Mesenchymal stem cell (in vitro differentiated cells and primary cell): ENCODE data around the gene VPS8.
"Not testable (repeated sequence)": the region's sequence is repeated elsewhere in the genome, so short reads cannot be mapped to it uniquely, and the experiment has no call there.

Experiments
- DNase-seq: peaks from one replicate; pipeline ENCODE4 v3.0.0-alpha.2; 2013
- H2AFZ ChIP-seq: one replicate; pipeline ENCODE4 v1.6.1; 2013; ENCODE audit warnings: low read depth, mild to moderate bottlenecking, control low read depth, inconsistent platforms, low read length, moderate library complexity
- H2AK5ac ChIP-seq: 2 replicates; pipeline ENCODE4 v1.6.1; 2013; ENCODE audit warnings: low read length, moderate library complexity, mild to moderate bottlenecking, inconsistent platforms; ENCODE audit not compliant: severe bottlenecking
- H2BK120ac ChIP-seq: one replicate; pipeline ENCODE4 v1.6.1; 2013; ENCODE audit warnings: low read depth, mild to moderate bottlenecking, inconsistent platforms, low read length, moderate library complexity
- H2BK12ac ChIP-seq, 2 experiments: one replicate each; pipeline ENCODE4 v1.6.1; 2013; ENCODE audit warnings: inconsistent platforms in 2 of 2, low read length in 2 of 2, mild to moderate bottlenecking in 2 of 2, moderate library complexity in 2 of 2, control low read depth in 1 of 2
- H2BK15ac ChIP-seq: one replicate; pipeline ENCODE4 v1.6.1; 2013; ENCODE audit warnings: mild to moderate bottlenecking, low read depth, inconsistent platforms; ENCODE audit not compliant: poor library complexity, severe bottlenecking
- H2BK5ac ChIP-seq: 2 replicates; pipeline ENCODE4 v1.6.1; 2013; ENCODE audit warnings: low read depth, mild to moderate bottlenecking, low read length, control low read depth, inconsistent platforms; ENCODE audit not compliant: poor library complexity, severe bottlenecking
- H3K14ac ChIP-seq, 2 experiments: one replicate each; pipeline ENCODE4 v1.6.1; 2013; ENCODE audit warnings: inconsistent platforms in 2 of 2, low read length in 2 of 2, control low read depth in 1 of 2, mild to moderate bottlenecking in 1 of 2, moderate library complexity in 1 of 2
- H3K18ac ChIP-seq, 2 experiments: one replicate each; pipeline ENCODE4 v1.6.1; 2013; ENCODE audit warnings: inconsistent platforms in 2 of 2, low read length in 2 of 2, control low read depth in 1 of 2, low read depth in 1 of 2, mild to moderate bottlenecking in 1 of 2
- H3K23ac ChIP-seq, 2 experiments: one replicate each; pipeline ENCODE4 v1.6.1; 2013; ENCODE audit warnings: inconsistent platforms in 2 of 2, low read length in 2 of 2, mild to moderate bottlenecking in 2 of 2, moderate library complexity in 2 of 2, control low read depth in 1 of 2
- H3K27ac ChIP-seq: 2 replicates; pipeline ENCODE4 v1.5.1; 2013; ENCODE audit warnings: mild to moderate bottlenecking, moderate library complexity, low read length, control low read depth, inconsistent platforms; ENCODE audit not compliant: poor library complexity, severe bottlenecking
- H3K27me3 ChIP-seq, 2 experiments: 2 replicates each; pipeline versions ENCODE4 v1.6.1 to v1.7.0; 2013; ENCODE audit warnings: low read length in 2 of 2, mild to moderate bottlenecking in 2 of 2, moderate library complexity in 2 of 2, control low read depth in 1 of 2, inconsistent platforms in 1 of 2; ENCODE audit not compliant: control insufficient read depth in 1 of 2, insufficient read depth in 1 of 2
- H3K36me3 ChIP-seq, 2 experiments: 2 replicates each; pipeline versions ENCODE4 v1.6.1 to v1.7.0; 2013; ENCODE audit warnings: low read length in 2 of 2, control low read depth in 1 of 2, inconsistent platforms in 1 of 2, low read depth in 1 of 2, mild to moderate bottlenecking in 1 of 2; ENCODE audit not compliant: insufficient read depth in 2 of 2, control insufficient read depth in 1 of 2
- H3K4ac ChIP-seq, 2 experiments: one replicate each; pipeline ENCODE4 v1.6.1; 2013; ENCODE audit warnings: inconsistent platforms in 2 of 2, low read length in 2 of 2, mild to moderate bottlenecking in 2 of 2, moderate library complexity in 2 of 2, control low read depth in 1 of 2, low read depth in 1 of 2
- H3K4me1 ChIP-seq: 2 replicates; pipeline ENCODE4 v1.6.1; 2013; ENCODE audit warnings: low read depth, low read length, control low read depth; ENCODE audit not compliant: control insufficient read depth, insufficient read depth
- H3K4me2 ChIP-seq: 2 replicates; pipeline ENCODE4 v1.6.1; 2013; ENCODE audit warnings: low read length, mild to moderate bottlenecking, inconsistent platforms; ENCODE audit not compliant: poor library complexity, severe bottlenecking
- H3K4me3 ChIP-seq, 2 experiments: 2 replicates each; pipeline versions ENCODE4 v1.5.1 to v1.7.0; 2013; ENCODE audit warnings: low read length in 2 of 2, mild to moderate bottlenecking in 2 of 2, control low read depth in 1 of 2, low read depth in 1 of 2; ENCODE audit not compliant: insufficient read depth in 1 of 2
- H3K79me1 ChIP-seq: replicated peaks from 2 replicates; pipeline ENCODE4 v1.6.1; 2013; ENCODE audit warnings: mild to moderate bottlenecking, control low read depth, low read length, inconsistent platforms; ENCODE audit not compliant: poor library complexity, severe bottlenecking
- H3K9ac ChIP-seq: 2 replicates; pipeline ENCODE4 v1.7.0; 2013; ENCODE audit warnings: mild to moderate bottlenecking, low read length, moderate library complexity
- H3K9me3 ChIP-seq: 2 replicates; pipeline ENCODE4 v1.7.0; 2013; ENCODE audit warnings: mild to moderate bottlenecking, low read length; ENCODE audit not compliant: control insufficient read depth
- H4K8ac ChIP-seq: one replicate; pipeline ENCODE4 v1.6.1; 2013; ENCODE audit warnings: inconsistent platforms, mild to moderate bottlenecking, low read length, moderate library complexity
- H4K91ac ChIP-seq: one replicate; pipeline ENCODE4 v1.6.1; 2013; ENCODE audit warnings: mild to moderate bottlenecking, low read length, inconsistent platforms
- WGBS: methylation state at CpG from one replicate; pipeline ENCODE4 v1.1.7; 2013; ENCODE audit warnings: mixed read lengths; 5-methylcytosine and 5-hydroxymethylcytosine counted together

VPS8 gene

DNA sequence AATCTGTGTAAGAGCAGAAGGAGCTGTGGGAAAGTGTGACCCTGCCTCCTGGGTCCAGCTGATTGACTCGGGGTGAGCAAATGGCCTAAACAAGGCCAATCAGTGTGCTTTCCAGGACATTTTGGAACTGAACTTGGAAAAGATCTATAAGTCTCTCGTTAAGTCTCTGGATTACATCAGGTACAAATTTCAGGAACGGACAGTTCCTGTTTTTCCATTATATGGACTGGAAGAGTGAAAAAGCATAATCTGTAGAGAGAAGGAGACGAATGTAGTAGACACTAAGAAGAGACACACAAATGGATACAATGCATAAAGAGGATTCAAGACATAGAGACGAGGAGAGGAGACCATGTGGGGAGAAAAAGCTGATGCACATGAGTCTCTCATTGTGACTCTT, 173.6 kb downstream of the VPS8 start:
- no peak for DNase-seq
- peaks cover 6 to 49% of the 10 kb centered on the region in 2 experiments for H3K36me3 ChIP-seq
- H3K4me2 ChIP-seq, result no peak overlapping the region
- no peak overlapping the region for H3K14ac ChIP-seq
- H3K18ac ChIP-seq, result no peak overlapping the region
- no peak overlapping the region for H2BK12ac ChIP-seq
- H2BK120ac ChIP-seq, result no peak overlapping the region
- H4K8ac ChIP-seq, result no peak overlapping the region
- no peak overlapping the region for H3K4me3 ChIP-seq
- H3K9me3 ChIP-seq, result no peaks in the 10 kb centered on the region
- no peak overlapping the region for H3K23ac ChIP-seq
- no peak overlapping the region for H2BK5ac ChIP-seq
- H4K91ac ChIP-seq, result no peak overlapping the region
- H3K27me3 ChIP-seq, result no peaks in the 10 kb centered on the region
- H3K4me1 ChIP-seq, result no peaks in the 10 kb centered on the region
- no peak overlapping the region for H2BK15ac ChIP-seq
- 92% methylated on average over 4 of the region's 5 CpGs for WGBS
- H3K9ac ChIP-seq, result no peak overlapping the region
- H3K27ac ChIP-seq, result no peak overlapping the region
- peaks cover 4% of the 10 kb centered on the region for H3K79me1 ChIP-seq
- H2AK5ac ChIP-seq, result no peak overlapping the region
- no peak overlapping the region for H3K4ac ChIP-seq
- H2AFZ ChIP-seq, result no peak overlapping the region

DNA sequence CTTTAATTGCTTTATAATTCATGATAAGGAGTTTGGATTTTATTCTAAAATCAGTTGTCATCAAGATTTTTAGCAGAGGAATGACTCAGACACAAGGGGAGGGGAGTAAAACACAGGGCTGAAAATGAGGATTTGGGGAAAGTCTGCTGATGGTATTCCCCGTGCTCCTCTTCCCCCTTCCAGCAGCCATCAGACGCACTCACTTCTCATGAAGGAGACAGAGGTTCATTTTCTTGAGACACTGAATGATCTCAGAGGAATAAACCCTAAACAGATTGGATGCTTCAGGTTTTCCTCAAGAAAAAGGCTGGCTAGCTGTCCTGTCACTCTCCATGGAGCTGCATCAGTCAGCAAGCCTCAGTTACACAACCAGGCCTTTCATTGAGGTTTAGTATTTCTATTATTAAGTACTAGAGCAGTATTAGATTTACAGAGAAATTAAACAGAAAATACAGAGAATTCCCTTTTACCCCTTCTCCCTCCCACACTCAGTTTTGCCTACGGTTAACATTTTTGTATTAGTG, 174.5 kb downstream of the VPS8 start:
- Histone ChIP-seq H3K9me3 (no peaks in the 10 kb centered on the region), H2BK12ac (no peak overlapping the region), H2BK15ac (no peak overlapping the region), H2BK120ac (no peak overlapping the region), H2BK5ac (no peak overlapping the region), H3K79me1 (no peaks in the 10 kb centered on the region), H3K23ac (no peak overlapping the region), H3K4me2 (no peak overlapping the region), H3K4me3 (no peak overlapping the region), H4K91ac (no peak overlapping the region), H2AFZ (no peak overlapping the region), H3K9ac (no peak overlapping the region), H3K18ac (no peak overlapping the region), H3K36me3 (peaks cover 2 to 51% of the 10 kb centered on the region in 2 experiments), H3K14ac (no peak overlapping the region), H3K4me1 (no peaks in the 10 kb centered on the region), H4K8ac (no peak overlapping the region), H3K27me3 (no peaks in the 10 kb centered on the region), H3K27ac (no peak overlapping the region), H3K4ac (no peak overlapping the region), H2AK5ac (no peak overlapping the region)
- DNase-seq, result no peak
- 100% methylated on average over 2 of the region's 3 CpGs for WGBS

DNA sequence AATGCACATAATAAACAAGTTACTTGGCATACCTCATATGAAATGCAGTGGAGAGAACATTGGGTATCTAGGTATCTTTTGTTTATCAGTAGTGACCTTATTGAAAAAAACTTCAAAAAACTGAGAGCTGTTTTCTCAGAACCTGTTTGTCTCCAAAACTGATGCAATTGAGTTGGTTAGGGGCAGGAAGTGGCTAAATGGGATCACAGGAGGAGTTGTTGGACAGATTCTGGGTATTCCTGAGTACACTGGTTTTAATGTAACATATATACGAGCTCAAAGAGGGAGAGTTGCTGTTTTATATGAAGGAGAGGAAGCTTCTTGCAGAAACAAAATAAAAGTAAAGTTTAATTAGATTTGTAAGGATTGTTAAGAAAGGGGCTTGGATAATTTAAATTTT, 181.4 kb downstream of the VPS8 start:
- no peak overlapping the region for H3K9ac ChIP-seq
- H3K4me1 ChIP-seq, result no peaks in the 10 kb centered on the region
- H3K4me3 ChIP-seq, result no peak overlapping the region
- H3K79me1 ChIP-seq, result no peaks in the 10 kb centered on the region
- H2AFZ ChIP-seq, result no peak overlapping the region
- no peak for DNase-seq
- no peak overlapping the region for H2BK12ac ChIP-seq
- peaks cover 6 to 53% of the 10 kb centered on the region in 2 experiments for H3K36me3 ChIP-seq
- no peak overlapping the region for H4K8ac ChIP-seq
- no peak overlapping the region for H4K91ac ChIP-seq
- no peak overlapping the region for H2BK5ac ChIP-seq
- H3K23ac ChIP-seq, result no peak overlapping the region
- WGBS, result 90% methylated on average over 1 of the region's 1 CpG
- no peaks in the 10 kb centered on the region for H3K27me3 ChIP-seq
- H3K14ac ChIP-seq, result no peak overlapping the region
- no peak overlapping the region for H2BK120ac ChIP-seq
- no peak overlapping the region for H3K18ac ChIP-seq
- H3K27ac ChIP-seq, result no peak overlapping the region
- H3K4ac ChIP-seq, result no peak overlapping the region
- no peak overlapping the region for H3K4me2 ChIP-seq
- H2AK5ac ChIP-seq, result no peak overlapping the region
- H3K9me3 ChIP-seq, result no peaks in the 10 kb centered on the region
- H2BK15ac ChIP-seq, result no peak overlapping the region

DNA sequence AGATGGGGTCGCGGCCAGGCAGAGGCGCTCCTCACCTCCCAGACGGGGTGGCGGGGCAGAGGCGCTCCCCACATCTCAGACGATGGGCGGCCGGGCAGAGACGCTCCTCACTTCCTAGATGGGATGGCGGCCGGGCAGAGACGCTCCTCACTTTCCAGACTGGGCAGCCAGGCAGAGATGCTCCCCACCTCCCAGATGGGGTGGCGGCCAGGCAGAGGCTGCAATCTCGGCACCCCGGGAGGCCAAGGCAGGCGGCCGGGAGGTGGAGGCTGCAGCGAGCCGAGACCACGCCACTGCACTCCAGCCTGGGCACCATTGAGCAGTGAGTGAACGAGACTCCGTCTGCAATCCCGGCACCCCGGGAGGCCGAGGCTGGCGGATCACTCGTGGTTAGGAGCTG, 191.9 kb downstream of the VPS8 start:
- not testable (repeated sequence) for H2AFZ ChIP-seq, H3K4me1 ChIP-seq, H3K27me3 ChIP-seq, H3K4ac ChIP-seq, H3K4me2 ChIP-seq, H3K79me1 ChIP-seq, H2AK5ac ChIP-seq, H2BK5ac ChIP-seq, H3K18ac ChIP-seq, H3K9me3 ChIP-seq, H3K14ac ChIP-seq, H3K23ac ChIP-seq, H4K91ac ChIP-seq, H2BK15ac ChIP-seq, H3K27ac ChIP-seq, DNase-seq, H4K8ac ChIP-seq, H2BK12ac ChIP-seq, H3K9ac ChIP-seq, H3K4me3 ChIP-seq, H2BK120ac ChIP-seq
- 99% methylated on average over 23 of the region's 28 CpGs for WGBS
- H3K36me3 ChIP-seq, result peaks cover 9 to 39% of the 10 kb centered on the region in 2 experiments
